ENCODE results near the gene RPTOR. TPM values are rescaled to one million over a fixed set of nuclear protein-coding genes. Genes with fewer than 3 reads are reported as not detected.

RPTOR gene
- total and polyA plus RNA-seq, 2 donors, result 8.1 to 10.3 TPM

DNA sequence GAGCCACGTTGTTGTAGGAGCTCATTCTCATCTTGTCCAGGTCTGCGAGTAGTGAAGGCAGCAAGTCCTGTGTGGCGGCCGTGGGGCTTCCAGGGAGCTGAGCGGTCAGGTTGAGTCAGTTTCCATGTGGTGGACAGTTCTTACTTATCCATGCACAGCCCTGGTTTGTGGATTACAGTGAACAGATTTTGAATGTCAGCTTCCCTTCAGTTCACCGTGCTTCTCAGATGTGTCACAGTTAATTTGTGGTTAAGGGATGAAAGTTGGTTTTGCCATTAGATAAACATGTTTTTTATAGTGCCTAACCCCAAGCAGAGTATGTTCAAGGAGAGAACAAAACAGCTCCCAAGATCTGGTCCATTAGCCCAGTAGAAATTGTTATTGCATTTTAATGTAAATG is 103.1 kb downstream of the RPTOR start:
- Histone ChIP-seq H3K4me3 (ENCODE audit: low read length in 2 of 2) (no peak overlapping the region), H3K36me3 (ENCODE audit: control insufficient read depth in 2 of 2, insufficient read depth in 2 of 2, low read length in 1 of 2) (no peaks in the 10 kb centered on the region), H3K27me3 (ENCODE audit: control insufficient read depth in 2 of 2, insufficient read depth in 1 of 2, low read length in 1 of 2) (no peaks in the 10 kb centered on the region), H3K4me1 (ENCODE audit: control insufficient read depth in 2 of 2, insufficient read depth in 2 of 2, low read length in 2 of 2) (peaks cover 45 to 88% of the 10 kb centered on the region in 2 donors), H3K27ac (ENCODE audit: low read depth in 1 of 2, low read length in 1 of 2) (no peak overlapping the region), H3K9me3 (ENCODE audit: control insufficient read depth in 2 of 2, insufficient read depth in 1 of 2, low read length in 1 of 2) (no peaks in the 10 kb centered on the region)
- DNase-seq (ENCODE audit: low read depth in 6 of 9, low spot score in 9 of 9), result no peak
- WGBS, result 64% methylated on average over 6 of the region's 6 CpGs

DNA sequence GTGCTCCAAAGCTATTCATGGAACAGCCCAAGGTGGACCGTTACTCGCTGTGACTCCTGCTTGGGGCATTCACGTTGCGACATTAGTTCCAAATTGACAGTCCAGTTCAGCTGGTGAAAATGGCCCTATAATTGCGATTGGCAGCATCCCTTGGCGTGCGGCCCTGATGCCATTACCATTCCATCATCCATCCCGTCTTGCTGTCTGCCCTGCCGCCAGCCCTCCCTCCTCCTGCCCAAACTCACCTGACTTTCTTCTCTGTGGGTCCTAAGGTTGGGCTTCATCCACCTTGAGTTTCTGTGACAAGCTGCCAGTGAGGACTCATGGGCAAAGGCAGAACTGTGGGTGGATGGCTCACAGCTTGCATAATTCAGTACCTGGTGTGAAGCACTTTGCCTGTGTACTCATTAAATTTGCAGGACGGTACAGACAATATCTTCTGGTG is 104.6 kb downstream of the RPTOR start:
- no peak overlapping the region for H3K27ac ChIP-seq (ENCODE audit: low read depth in 1 of 2, low read length in 1 of 2)
- no peaks in the 10 kb centered on the region for H3K27me3 ChIP-seq (ENCODE audit: control insufficient read depth in 2 of 2, insufficient read depth in 1 of 2, low read length in 1 of 2)
- 98% methylated on average over 10 of the region's 10 CpGs for WGBS
- DNase-seq (ENCODE audit: low read depth in 6 of 9, low spot score in 9 of 9), result no peak
- peaks cover 0 to 2% of the 10 kb centered on the region in 2 donors for H3K36me3 ChIP-seq (ENCODE audit: control insufficient read depth in 2 of 2, insufficient read depth in 2 of 2, low read length in 1 of 2)
- H3K4me1 ChIP-seq (ENCODE audit: control insufficient read depth in 2 of 2, insufficient read depth in 2 of 2, low read length in 2 of 2), result peaks cover 45 to 83% of the 10 kb centered on the region in 2 donors
- peaks cover 0 to 11% of the 10 kb centered on the region in 2 donors for H3K9me3 ChIP-seq (ENCODE audit: control insufficient read depth in 2 of 2, insufficient read depth in 1 of 2, low read length in 1 of 2)
- H3K4me3 ChIP-seq (ENCODE audit: low read length in 2 of 2), result no peak overlapping the region

DNA sequence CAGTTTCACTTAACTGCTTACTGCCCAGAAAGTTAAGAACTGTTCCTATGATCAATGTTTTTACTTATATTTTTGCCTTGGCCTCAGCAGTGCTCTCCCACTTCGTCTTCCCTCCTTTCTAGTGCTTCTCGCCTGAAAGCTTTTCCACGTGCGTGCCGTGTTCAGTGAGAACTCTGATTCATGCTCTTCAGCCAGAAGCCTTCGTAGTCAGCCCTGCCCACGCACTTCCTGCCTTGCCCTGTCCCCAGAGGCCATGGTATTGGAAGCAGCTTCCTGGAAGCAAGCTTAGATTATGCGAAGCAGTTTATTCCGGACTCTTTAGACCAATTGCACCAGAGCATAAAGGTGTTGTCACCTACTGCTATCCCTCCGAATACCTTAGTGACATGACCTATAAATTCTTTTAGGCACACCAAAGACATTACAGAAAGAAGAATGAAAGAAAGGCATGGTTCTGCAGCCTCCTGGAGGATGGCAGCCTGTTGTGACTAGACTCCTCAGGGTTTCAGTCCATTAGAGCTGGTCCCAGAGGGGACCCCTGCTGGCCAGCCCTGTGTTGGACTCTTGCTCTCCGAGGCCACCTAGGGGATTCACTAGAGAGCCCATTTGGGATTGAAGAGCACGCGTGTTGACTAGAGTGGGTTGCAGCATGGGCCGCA is 105.2 kb downstream of the RPTOR start:
- peaks cover 0 to 14% of the 10 kb centered on the region in 2 donors for H3K9me3 ChIP-seq (ENCODE audit: control insufficient read depth in 2 of 2, insufficient read depth in 1 of 2, low read length in 1 of 2)
- DNase-seq (ENCODE audit: low read depth in 6 of 9, low spot score in 9 of 9), result peak in 1 of 9 donors; percentile 52
- H3K27ac ChIP-seq (ENCODE audit: low read depth in 1 of 2, low read length in 1 of 2), result peak overlapping the region in 1 of 2 donors; percentile 69
- H3K4me1 ChIP-seq (ENCODE audit: control insufficient read depth in 2 of 2, insufficient read depth in 2 of 2, low read length in 2 of 2), result peaks cover 45 to 80% of the 10 kb centered on the region in 2 donors
- H3K4me3 ChIP-seq (ENCODE audit: low read length in 2 of 2), result no peak overlapping the region
- peaks cover 0 to 4% of the 10 kb centered on the region in 2 donors for H3K36me3 ChIP-seq (ENCODE audit: control insufficient read depth in 2 of 2, insufficient read depth in 2 of 2, low read length in 1 of 2)
- WGBS, result 78% methylated on average over 14 of the region's 14 CpGs
- no peaks in the 10 kb centered on the region for H3K27me3 ChIP-seq (ENCODE audit: control insufficient read depth in 2 of 2, insufficient read depth in 1 of 2, low read length in 1 of 2)

DNA sequence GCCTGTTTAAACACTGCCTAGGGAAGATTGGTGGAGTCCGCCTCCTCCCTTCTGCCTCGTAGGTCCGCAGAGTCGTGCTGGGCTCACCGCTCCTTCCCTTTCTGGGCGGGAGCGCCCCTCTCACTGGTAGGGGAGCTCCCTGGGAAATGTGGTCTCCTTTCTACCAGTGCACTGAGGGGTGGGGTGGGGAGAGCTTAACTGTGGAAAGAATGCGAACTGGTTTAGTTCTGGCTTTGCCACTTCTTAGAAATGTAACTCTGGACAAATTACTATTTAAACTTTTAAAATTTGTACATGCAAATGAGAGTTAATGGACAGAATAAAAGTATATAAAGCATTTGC is 105.7 kb downstream of the RPTOR start:
- DNase-seq (ENCODE audit: low read depth in 6 of 9, low spot score in 9 of 9), result no peak
- WGBS, result 89% methylated on average over 8 of the region's 8 CpGs
- H3K9me3 ChIP-seq (ENCODE audit: control insufficient read depth in 2 of 2, insufficient read depth in 1 of 2, low read length in 1 of 2), result peaks cover 0 to 14% of the 10 kb centered on the region in 2 donors
- H3K27ac ChIP-seq (ENCODE audit: low read depth in 1 of 2, low read length in 1 of 2), result peak overlapping the region in 1 of 2 donors; percentile 69
- H3K4me1 ChIP-seq (ENCODE audit: control insufficient read depth in 2 of 2, insufficient read depth in 2 of 2, low read length in 2 of 2), result peaks cover 45 to 76% of the 10 kb centered on the region in 2 donors
- H3K27me3 ChIP-seq (ENCODE audit: control insufficient read depth in 2 of 2, insufficient read depth in 1 of 2, low read length in 1 of 2), result no peaks in the 10 kb centered on the region
- peaks cover 0 to 4% of the 10 kb centered on the region in 2 donors for H3K36me3 ChIP-seq (ENCODE audit: control insufficient read depth in 2 of 2, insufficient read depth in 2 of 2, low read length in 1 of 2)
- H3K4me3 ChIP-seq (ENCODE audit: low read length in 2 of 2), result no peak overlapping the region

DNA sequence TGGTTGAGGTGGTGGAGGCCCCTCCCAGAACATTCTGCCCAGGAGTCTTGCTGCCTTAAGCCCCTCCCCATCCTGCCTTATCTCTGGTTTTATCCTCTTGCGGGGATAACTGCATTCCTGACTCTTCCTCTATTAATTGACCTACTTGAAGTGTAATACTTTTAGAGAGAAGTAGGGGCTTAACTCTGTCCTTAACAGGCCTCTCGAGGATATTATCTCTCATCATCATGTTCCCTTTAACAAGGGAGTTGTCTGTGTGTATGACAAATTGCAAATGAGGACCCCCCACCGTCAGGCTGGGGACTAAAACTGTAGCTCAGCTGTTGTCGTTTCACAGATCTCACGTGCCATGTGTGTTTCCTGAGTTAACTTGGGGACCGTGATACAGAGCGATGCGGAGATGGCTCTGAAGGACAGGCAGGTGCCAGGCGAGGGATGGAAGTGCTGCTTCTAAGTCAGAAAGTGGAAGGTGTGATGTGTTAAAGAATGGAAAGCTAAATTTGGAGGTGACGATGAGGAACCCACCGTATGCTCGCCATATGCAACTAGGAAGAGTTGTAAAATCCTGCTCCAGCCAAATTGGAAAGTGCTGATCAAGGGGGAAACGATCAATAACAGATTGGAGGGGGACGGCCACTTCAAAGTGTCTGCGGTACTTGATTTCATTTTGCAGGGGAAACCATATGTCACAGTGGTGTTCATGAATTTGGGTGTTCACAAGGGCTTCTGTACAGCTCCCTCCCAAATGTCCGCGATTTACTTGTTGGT is 106.3 kb downstream of the RPTOR start:
- Histone ChIP-seq H3K4me1 (ENCODE audit: control insufficient read depth in 2 of 2, insufficient read depth in 2 of 2, low read length in 2 of 2) (peaks cover 41 to 71% of the 10 kb centered on the region in 2 donors), H3K27me3 (ENCODE audit: control insufficient read depth in 2 of 2, insufficient read depth in 1 of 2, low read length in 1 of 2) (no peaks in the 10 kb centered on the region), H3K27ac (ENCODE audit: low read depth in 1 of 2, low read length in 1 of 2) (peak overlapping the region in 1 of 2 donors; percentile 69), H3K36me3 (ENCODE audit: control insufficient read depth in 2 of 2, insufficient read depth in 2 of 2, low read length in 1 of 2) (peaks cover 0 to 4% of the 10 kb centered on the region in 2 donors), H3K4me3 (ENCODE audit: low read length in 2 of 2) (no peak overlapping the region), H3K9me3 (ENCODE audit: control insufficient read depth in 2 of 2, insufficient read depth in 1 of 2, low read length in 1 of 2) (peaks cover 0 to 14% of the 10 kb centered on the region in 2 donors)
- DNase-seq (ENCODE audit: low read depth in 6 of 9, low spot score in 9 of 9), result peak in 4 of 9 donors; percentile 50 to 79 (median 67)
- 65% methylated on average over 17 of the region's 17 CpGs for WGBS

DNA sequence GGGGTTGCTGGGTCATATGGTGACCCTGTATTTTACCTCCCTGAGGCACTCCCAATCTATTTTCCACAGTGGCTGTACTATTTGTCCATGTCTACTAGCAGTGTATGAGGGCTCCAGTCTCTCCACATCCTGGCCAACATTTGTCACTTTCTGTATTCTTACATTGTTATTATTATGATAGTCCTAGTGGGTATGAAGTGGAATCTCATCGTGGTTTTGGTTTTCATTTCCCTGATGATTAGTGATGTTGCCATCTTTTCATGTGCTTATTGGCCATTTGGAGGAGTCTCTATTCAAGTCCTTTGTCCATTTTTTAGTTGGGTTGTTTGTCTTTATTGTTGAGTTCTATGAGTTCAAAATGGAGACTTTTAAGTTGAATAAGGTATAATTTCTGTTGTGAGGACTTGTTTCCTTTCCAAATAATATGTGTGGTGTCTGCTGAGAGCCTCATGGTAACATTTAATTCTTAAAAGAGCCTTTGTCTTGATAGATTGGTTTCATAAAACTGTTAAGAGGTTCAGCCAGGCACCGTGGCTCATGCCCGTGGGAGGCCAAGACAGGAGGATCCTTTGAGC is 108.2 kb downstream of the RPTOR start:
- peaks cover 0 to 25% of the 10 kb centered on the region in 2 donors for H3K9me3 ChIP-seq (ENCODE audit: control insufficient read depth in 2 of 2, insufficient read depth in 1 of 2, low read length in 1 of 2)
- DNase-seq (ENCODE audit: low read depth in 6 of 9, low spot score in 9 of 9), result no peak
- peaks cover 4 to 6% of the 10 kb centered on the region in 2 donors for H3K36me3 ChIP-seq (ENCODE audit: control insufficient read depth in 2 of 2, insufficient read depth in 2 of 2, low read length in 1 of 2)
- no peaks in the 10 kb centered on the region for H3K27me3 ChIP-seq (ENCODE audit: control insufficient read depth in 2 of 2, insufficient read depth in 1 of 2, low read length in 1 of 2)
- H3K27ac ChIP-seq (ENCODE audit: low read depth in 1 of 2, low read length in 1 of 2), result no peak overlapping the region
- 95% methylated on average over 3 of the region's 3 CpGs for WGBS
- peaks cover 32 to 55% of the 10 kb centered on the region in 2 donors for H3K4me1 ChIP-seq (ENCODE audit: control insufficient read depth in 2 of 2, insufficient read depth in 2 of 2, low read length in 2 of 2)
- H3K4me3 ChIP-seq (ENCODE audit: low read length in 2 of 2), result no peak overlapping the region

DNA sequence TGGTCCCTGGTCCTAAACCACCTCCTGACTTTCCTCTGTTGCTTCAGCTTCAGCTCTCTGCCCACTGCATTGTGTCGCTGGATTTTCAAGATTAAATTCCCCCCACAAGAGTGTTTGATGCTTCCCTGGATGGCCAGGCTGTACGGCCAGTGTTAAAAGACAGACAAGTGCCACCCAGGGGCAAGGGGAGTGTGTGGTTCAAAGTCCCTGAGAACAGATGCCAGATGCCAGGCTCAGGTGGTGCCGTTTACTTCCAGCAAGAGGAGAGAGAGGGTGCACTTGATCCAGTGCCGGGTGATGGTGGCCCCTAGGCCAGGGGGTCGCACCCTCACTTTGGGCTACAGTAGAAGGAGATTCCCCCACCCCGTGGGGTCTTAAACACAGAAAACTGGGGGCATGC is 109.2 kb downstream of the RPTOR start:
- DNase-seq (ENCODE audit: low read depth in 6 of 9, low spot score in 9 of 9), result no peak
- no peaks in the 10 kb centered on the region for H3K27me3 ChIP-seq (ENCODE audit: control insufficient read depth in 2 of 2, insufficient read depth in 1 of 2, low read length in 1 of 2)
- H3K36me3 ChIP-seq (ENCODE audit: control insufficient read depth in 2 of 2, insufficient read depth in 2 of 2, low read length in 1 of 2), result peaks cover 4 to 6% of the 10 kb centered on the region in 2 donors
- 91% methylated on average over 6 of the region's 6 CpGs for WGBS
- peaks cover 0 to 25% of the 10 kb centered on the region in 2 donors for H3K9me3 ChIP-seq (ENCODE audit: control insufficient read depth in 2 of 2, insufficient read depth in 1 of 2, low read length in 1 of 2)
- H3K4me3 ChIP-seq (ENCODE audit: low read length in 2 of 2), result no peak overlapping the region
- no peak overlapping the region for H3K27ac ChIP-seq (ENCODE audit: low read depth in 1 of 2, low read length in 1 of 2)
- peaks cover 26 to 45% of the 10 kb centered on the region in 2 donors for H3K4me1 ChIP-seq (ENCODE audit: control insufficient read depth in 2 of 2, insufficient read depth in 2 of 2, low read length in 2 of 2)

DNA sequence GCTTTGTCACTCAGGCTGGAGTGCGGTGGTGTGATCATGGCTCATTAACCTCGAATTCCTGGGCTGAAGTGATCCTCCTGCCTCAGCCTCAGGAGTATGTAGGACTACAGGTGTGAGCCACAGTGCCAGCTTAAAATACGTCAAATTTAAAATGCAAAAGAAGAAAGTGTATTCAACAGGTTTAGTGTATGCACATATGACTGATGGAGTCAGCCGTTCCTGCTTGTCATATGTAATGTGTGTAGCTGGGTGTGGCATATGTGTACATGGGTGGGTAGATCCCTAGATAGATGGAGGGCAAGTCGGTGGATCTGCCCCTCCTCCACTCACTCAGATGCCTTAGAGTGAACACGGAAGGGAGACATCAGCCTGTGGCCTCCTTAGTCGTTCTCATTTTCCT is 111.0 kb downstream of the RPTOR start:
- H3K4me3 ChIP-seq (ENCODE audit: low read length in 2 of 2), result no peak overlapping the region
- H3K27me3 ChIP-seq (ENCODE audit: control insufficient read depth in 2 of 2, insufficient read depth in 1 of 2, low read length in 1 of 2), result no peaks in the 10 kb centered on the region
- DNase-seq (ENCODE audit: low read depth in 6 of 9, low spot score in 9 of 9), result no peak
- no peak overlapping the region for H3K27ac ChIP-seq (ENCODE audit: low read depth in 1 of 2, low read length in 1 of 2)
- peaks cover 4 to 6% of the 10 kb centered on the region in 2 donors for H3K36me3 ChIP-seq (ENCODE audit: control insufficient read depth in 2 of 2, insufficient read depth in 2 of 2, low read length in 1 of 2)
- H3K9me3 ChIP-seq (ENCODE audit: control insufficient read depth in 2 of 2, insufficient read depth in 1 of 2, low read length in 1 of 2), result peaks cover 0 to 25% of the 10 kb centered on the region in 2 donors
- peaks cover 8 to 31% of the 10 kb centered on the region in 2 donors for H3K4me1 ChIP-seq (ENCODE audit: control insufficient read depth in 2 of 2, insufficient read depth in 2 of 2, low read length in 2 of 2)
- 98% methylated on average over 7 of the region's 7 CpGs for WGBS

DNA sequence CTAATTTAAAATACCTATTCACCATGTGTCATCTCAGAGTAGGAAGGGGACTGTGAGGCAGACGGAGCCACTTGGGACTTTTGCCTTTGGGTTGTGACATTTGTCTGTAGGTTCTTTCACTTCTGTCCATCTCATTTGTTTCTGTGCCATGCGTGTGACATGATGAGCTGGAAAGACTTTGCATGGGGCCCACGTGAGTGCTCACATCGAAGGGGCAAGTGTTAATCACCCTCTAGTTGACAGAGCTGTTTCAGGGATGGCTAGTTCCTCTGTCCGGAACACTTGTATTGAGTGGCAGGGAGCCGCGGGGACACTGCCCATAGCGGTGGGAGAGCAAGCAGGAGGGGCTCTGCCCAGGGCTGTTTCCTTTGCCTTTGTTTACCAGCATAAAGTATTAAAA is 112.0 kb downstream of the RPTOR start:
- peaks cover 4 to 6% of the 10 kb centered on the region in 2 donors for H3K36me3 ChIP-seq (ENCODE audit: control insufficient read depth in 2 of 2, insufficient read depth in 2 of 2, low read length in 1 of 2)
- H3K27ac ChIP-seq (ENCODE audit: low read depth in 1 of 2, low read length in 1 of 2), result no peak overlapping the region
- no peaks in the 10 kb centered on the region for H3K27me3 ChIP-seq (ENCODE audit: control insufficient read depth in 2 of 2, insufficient read depth in 1 of 2, low read length in 1 of 2)
- H3K4me1 ChIP-seq (ENCODE audit: control insufficient read depth in 2 of 2, insufficient read depth in 2 of 2, low read length in 2 of 2), result peaks cover 6 to 31% of the 10 kb centered on the region in 2 donors
- peaks cover 0 to 25% of the 10 kb centered on the region in 2 donors for H3K9me3 ChIP-seq (ENCODE audit: control insufficient read depth in 2 of 2, insufficient read depth in 1 of 2, low read length in 1 of 2)
- H3K4me3 ChIP-seq (ENCODE audit: low read length in 2 of 2), result no peak overlapping the region
- WGBS, result 94% methylated on average over 8 of the region's 8 CpGs
- DNase-seq (ENCODE audit: low read depth in 6 of 9, low spot score in 9 of 9), result no peak

All from thymus (tissue), 11 donors.